ENCODE measurements around the gene COA6.

DNA sequence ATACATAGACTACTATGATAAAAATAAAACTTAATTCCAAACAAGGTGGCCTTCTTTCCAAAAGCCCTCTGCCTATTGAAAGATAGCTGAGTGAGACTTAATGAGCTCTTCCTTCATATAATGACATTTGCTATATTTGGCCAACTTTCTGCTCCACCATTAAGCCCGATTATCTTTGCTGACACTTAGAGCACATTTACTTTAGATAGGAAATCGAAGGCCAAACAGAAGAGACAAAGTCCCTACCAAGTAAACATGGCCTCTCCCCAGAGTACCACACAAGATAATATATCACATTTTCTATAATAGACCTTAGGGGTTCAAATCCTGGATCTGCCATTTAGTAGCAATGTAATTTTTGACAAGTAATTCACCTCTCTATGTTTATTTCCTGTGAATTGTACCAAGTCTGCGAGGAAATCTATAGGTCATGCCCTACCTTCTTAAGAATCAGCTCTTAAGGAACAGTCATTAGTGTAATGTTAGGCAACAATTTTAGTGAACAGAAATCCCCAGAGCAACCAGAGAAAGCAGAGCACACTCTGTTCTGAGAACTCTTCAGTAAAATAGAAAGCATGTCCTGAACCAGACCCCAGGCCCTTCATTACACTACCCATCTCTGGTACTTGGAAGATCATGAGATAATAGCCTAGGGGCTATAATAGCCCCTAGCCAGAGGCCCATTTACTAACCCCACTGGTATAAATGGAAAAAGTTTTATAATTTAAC, 17.3 kb upstream of the COA6 start:
- TF ChIP-seq, protein P1, sequence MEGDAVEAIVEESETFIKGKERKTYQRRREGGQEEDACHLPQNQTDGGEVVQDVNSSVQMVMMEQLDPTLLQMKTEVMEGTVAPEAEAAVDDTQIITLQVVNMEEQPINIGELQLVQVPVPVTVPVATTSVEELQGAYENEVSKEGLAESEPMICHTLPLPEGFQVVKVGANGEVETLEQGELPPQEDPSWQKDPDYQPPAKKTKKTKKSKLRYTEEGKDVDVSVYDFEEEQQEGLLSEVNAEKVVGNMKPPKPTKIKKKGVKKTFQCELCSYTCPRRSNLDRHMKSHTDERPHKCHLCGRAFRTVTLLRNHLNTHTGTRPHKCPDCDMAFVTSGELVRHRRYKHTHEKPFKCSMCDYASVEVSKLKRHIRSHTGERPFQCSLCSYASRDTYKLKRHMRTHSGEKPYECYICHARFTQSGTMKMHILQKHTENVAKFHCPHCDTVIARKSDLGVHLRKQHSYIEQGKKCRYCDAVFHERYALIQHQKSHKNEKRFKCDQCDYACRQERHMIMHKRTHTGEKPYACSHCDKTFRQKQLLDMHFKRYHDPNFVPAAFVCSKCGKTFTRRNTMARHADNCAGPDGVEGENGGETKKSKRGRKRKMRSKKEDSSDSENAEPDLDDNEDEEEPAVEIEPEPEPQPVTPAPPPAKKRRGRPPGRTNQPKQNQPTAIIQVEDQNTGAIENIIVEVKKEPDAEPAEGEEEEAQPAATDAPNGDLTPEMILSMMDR (IDR thresholded peaks at IDR 0.05; ENCODE audit: insufficient read depth, low read length): no peak
- TF ChIP-seq, protein P2, sequence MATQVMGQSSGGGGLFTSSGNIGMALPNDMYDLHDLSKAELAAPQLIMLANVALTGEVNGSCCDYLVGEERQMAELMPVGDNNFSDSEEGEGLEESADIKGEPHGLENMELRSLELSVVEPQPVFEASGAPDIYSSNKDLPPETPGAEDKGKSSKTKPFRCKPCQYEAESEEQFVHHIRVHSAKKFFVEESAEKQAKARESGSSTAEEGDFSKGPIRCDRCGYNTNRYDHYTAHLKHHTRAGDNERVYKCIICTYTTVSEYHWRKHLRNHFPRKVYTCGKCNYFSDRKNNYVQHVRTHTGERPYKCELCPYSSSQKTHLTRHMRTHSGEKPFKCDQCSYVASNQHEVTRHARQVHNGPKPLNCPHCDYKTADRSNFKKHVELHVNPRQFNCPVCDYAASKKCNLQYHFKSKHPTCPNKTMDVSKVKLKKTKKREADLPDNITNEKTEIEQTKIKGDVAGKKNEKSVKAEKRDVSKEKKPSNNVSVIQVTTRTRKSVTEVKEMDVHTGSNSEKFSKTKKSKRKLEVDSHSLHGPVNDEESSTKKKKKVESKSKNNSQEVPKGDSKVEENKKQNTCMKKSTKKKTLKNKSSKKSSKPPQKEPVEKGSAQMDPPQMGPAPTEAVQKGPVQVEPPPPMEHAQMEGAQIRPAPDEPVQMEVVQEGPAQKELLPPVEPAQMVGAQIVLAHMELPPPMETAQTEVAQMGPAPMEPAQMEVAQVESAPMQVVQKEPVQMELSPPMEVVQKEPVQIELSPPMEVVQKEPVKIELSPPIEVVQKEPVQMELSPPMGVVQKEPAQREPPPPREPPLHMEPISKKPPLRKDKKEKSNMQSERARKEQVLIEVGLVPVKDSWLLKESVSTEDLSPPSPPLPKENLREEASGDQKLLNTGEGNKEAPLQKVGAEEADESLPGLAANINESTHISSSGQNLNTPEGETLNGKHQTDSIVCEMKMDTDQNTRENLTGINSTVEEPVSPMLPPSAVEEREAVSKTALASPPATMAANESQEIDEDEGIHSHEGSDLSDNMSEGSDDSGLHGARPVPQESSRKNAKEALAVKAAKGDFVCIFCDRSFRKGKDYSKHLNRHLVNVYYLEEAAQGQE (IDR thresholded peaks at IDR 0.05; ENCODE audit: insufficient replicate concordance, low read depth): no peak
- no peak for TF ChIP-seq POLR2AphosphoS5 (IDR thresholded peaks at IDR 0.05; ENCODE audit: low read depth)

Data from HL-60 (cell line).